AG04449 (cell line): Measurements from ENCODE around the gene NTNG2.

Experiments used
- CTCF ChIA-PET: fragments of 350-600 bp; formaldehyde crosslinking; extraction: SDS; loops from one replicate; lab custom pipeline; 2021; ENCODE audit warnings: antibody characterized with exemption; lab: Yijun Ruan, JAX
- POLR2A ChIA-PET: fragments of 400-600, 350-600 bp; formaldehyde crosslinking; extraction: SDS; loops from one replicate; lab custom pipeline; 2020; ENCODE audit warnings: antibody characterized with exemption, inconsistent platforms; lab: Yijun Ruan, JAX
- DNase-seq: peaks from one replicate; pipeline ENCODE4 v3.0.0-alpha.2; 2010; ENCODE audit warnings: low read depth, low spot score
- H3K4me3 ChIP-seq: 2 replicates; pipeline ENCODE4 v1.5.1; 2011; ENCODE audit warnings: low read depth, mild to moderate bottlenecking, control low read depth, low read length
- TF ChIP-seq, protein P1 (sequence below): IDR thresholded peaks from one replicate; pipeline ENCODE4 v1.5.1; 2011; ENCODE audit warnings: mild to moderate bottlenecking, moderate library complexity, low read length, control low read depth, inconsistent platforms; ENCODE audit not compliant: insufficient read depth; ENCODE audit errors: missing control alignments

NTNG2 gene

DNA sequence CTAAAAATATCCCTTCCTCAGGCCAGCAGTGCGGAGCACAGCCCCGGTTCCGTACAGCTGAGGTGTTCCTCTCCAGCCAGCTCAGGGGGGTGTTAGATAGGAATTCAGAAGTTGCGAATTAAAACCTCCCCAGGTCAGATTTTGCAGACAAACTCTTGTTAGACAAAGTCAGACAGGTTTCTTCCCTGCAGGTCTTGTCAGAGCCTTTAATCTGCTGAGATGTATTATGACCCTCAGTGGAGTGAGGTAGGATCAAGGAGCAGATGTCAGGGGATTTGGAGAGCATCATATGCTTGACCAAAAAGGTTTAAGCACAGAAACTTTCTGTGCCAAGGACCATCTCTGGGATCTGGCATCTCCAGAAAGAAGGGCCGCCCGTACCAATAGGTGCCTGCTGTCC is 60.1 kb downstream of the NTNG2 start:
- no peak overlapping the region for H3K4me3 ChIP-seq
- ChIA-PET CTCF (interaction anchor here (9.6 kb wide), 1 partner anchor 14 kb away, joined by 105 read pairs; no protein-coding TSS in a partner anchor), POLR2A (no interaction called here)
- no peak for DNase-seq
- TF ChIP-seq, protein P1, sequence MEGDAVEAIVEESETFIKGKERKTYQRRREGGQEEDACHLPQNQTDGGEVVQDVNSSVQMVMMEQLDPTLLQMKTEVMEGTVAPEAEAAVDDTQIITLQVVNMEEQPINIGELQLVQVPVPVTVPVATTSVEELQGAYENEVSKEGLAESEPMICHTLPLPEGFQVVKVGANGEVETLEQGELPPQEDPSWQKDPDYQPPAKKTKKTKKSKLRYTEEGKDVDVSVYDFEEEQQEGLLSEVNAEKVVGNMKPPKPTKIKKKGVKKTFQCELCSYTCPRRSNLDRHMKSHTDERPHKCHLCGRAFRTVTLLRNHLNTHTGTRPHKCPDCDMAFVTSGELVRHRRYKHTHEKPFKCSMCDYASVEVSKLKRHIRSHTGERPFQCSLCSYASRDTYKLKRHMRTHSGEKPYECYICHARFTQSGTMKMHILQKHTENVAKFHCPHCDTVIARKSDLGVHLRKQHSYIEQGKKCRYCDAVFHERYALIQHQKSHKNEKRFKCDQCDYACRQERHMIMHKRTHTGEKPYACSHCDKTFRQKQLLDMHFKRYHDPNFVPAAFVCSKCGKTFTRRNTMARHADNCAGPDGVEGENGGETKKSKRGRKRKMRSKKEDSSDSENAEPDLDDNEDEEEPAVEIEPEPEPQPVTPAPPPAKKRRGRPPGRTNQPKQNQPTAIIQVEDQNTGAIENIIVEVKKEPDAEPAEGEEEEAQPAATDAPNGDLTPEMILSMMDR: no peak

DNA sequence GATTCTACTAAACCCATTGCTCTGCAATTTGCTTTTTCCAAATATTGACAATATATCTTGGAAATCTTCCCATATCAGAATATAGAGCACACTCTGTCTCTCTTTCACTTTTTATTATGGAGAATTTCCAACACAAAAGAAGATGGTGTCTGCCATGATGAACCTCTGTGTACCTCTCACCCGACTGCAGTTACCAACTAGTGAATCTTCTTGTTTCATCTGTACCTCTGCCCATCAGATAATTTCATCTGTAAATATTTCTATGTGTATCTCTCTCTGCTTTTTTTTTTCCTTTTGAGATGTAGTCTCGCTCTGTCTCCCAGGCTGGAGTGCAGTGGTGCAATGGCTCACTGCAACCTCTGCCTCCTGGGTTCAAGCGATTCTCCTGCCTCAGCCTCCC is 62.8 kb downstream of the NTNG2 start:
- no peak for DNase-seq
- TF ChIP-seq, protein P1: no peak
- ChIA-PET CTCF (interaction anchor here (0.9 to 9.6 kb wide), 3 partner anchors 11 to 55 kb away, joined by 3 to 105 read pairs (median 44); no protein-coding TSS in a partner anchor), POLR2A (no interaction called here)
- H3K4me3 ChIP-seq: no peak overlapping the region

DNA sequence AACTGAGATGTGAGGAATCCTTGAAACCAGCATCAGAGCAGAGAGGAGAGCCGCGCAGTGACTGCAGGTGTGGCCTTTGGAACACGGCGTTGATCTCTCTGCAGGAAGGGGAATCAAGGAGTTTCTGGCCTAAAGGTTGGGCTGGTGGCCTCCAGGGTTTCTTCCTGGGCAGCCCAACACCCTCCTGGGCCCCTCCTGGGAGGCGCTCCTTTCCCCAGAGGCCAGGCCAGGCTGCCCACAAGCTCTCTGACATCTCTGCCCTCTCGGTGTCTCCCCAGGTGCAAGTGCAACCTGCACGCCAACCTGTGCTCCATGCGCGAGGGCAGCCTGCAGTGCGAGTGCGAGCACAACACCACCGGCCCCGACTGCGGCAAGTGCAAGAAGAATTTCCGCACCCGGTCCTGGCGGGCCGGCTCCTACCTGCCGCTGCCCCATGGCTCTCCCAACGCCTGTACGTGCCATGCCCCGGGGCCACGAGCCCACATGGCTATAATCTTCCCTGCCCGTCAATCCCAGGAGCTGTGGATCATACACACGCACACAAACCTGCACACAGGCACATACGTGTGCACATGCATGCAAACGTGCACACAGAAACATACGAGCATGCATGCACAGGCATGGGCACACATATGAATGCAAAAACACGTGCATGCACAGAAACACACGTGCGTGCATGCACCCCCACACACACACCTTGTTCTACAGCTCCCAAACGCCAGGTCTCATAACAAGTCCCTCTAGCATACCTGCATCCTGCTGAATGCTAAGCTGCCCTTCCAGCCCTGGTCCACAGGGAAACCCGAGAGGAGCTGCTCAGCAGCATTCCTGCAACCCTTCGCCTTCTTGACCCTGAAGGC is 64.9 kb downstream of the NTNG2 start:
- ChIA-PET CTCF (interaction anchor here (1.7 to 4.0 kb wide), 2 partner anchors 9 to 464 kb away, joined by 6 to 44 read pairs; no protein-coding TSS in a partner anchor), POLR2A (no interaction called here)
- TF ChIP-seq, protein P1: no peak
- DNase-seq: no peak
- no peak overlapping the region for H3K4me3 ChIP-seq

DNA sequence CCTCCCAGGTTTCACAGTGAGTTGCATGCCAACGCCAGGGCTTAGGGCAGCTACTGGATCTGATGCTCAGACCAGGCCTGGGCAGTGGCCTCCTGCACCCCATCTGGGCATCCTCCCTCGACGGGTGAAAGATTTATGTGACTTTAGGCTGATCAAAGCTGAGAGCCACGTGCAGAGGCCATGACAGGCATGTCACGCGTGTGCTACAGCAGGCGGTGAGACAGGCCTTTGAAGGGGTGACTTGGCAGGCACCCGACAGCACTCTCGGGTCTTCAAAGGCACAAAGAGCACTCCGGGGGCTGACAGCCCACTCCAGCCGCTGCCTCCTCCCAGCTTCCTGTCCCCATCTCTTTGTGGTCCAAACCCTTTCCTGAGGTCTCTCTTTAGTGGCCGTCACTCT is 66.2 kb downstream of the NTNG2 start:
- POLR2A ChIA-PET: no interaction called here

DNA sequence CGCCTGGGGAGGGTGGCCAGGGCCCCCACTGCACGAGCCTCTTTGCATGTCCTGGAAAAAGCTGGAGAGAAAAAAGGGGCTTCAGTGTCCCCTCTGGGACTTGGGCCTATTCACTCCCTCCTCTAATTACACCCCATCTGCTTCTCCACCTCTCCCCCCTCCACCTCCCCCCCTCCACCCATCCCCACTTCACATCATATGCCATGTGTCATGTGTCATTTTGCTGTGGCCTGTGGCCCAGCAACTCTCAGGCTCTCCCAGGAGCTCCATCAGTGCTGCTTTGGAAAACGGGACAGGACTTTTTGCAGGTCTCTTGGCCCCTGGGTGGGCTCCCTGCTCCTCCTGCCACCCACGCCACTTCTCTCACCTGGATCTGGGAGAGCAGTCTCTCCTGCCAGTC is 68.7 kb downstream of the NTNG2 start:
- no peak for DNase-seq
- no peak overlapping the region for H3K4me3 ChIP-seq
- ChIA-PET CTCF (interaction anchor here (1.0 kb wide), 1 partner anchor 61 kb away, joined by 4 read pairs; no protein-coding TSS in a partner anchor), POLR2A (no interaction called here)
- TF ChIP-seq, protein P1: no peak

More for the DNA sequence above, 66.2 kb downstream of the NTNG2 start:
- TF ChIP-seq, protein P1: no peak
- CTCF ChIA-PET: interaction anchor here (4.0 kb wide), 1 partner anchor 8 kb away, joined by 44 read pairs; no protein-coding TSS in a partner anchor
- DNase-seq: no peak
- H3K4me3 ChIP-seq: no peak overlapping the region
